H9 (cell line): ENCODE data around the gene BPIFB6. TPM values are rescaled to one million over a fixed set of nuclear protein-coding genes. Genes with fewer than 3 reads are reported as not detected.

ENCODE experiments used
- DNase-seq: peaks from one replicate; pipeline ENCODE4 v3.0.0-alpha.2; 2017
- H2AFZ ChIP-seq: one replicate; pipeline ENCODE4 v1.6.1; 2013; ENCODE audit warnings: mild to moderate bottlenecking, low read length, control low read depth, moderate library complexity
- H2AK5ac ChIP-seq: 2 replicates; pipeline ENCODE4 v1.6.1; 2013; ENCODE audit warnings: low read length, control low read depth, mixed read lengths; ENCODE audit not compliant: insufficient read length
- H2BK120ac ChIP-seq: one replicate; pipeline ENCODE4 v1.6.1; 2013; ENCODE audit warnings: low read depth, mild to moderate bottlenecking, low read length, control low read depth, inconsistent platforms; ENCODE audit not compliant: poor library complexity, severe bottlenecking
- H2BK12ac ChIP-seq: 2 replicates; pipeline ENCODE4 v1.6.1; 2013; ENCODE audit warnings: low read length, control low read depth, mixed read lengths, low read depth; ENCODE audit not compliant: insufficient read length
- H2BK15ac ChIP-seq: 2 replicates; pipeline ENCODE4 v1.6.1; 2013; ENCODE audit warnings: low read depth, low read length, control low read depth
- H2BK20ac ChIP-seq: one replicate; pipeline ENCODE4 v1.6.1; 2013; ENCODE audit warnings: low read depth, mild to moderate bottlenecking, low read length, control low read depth, inconsistent platforms; ENCODE audit not compliant: poor library complexity, severe bottlenecking
- H2BK5ac ChIP-seq: 2 replicates; pipeline ENCODE4 v1.6.1; 2013; ENCODE audit warnings: low read length, control low read depth, mixed read lengths; ENCODE audit not compliant: insufficient read length
- H3K14ac ChIP-seq: 2 replicates; pipeline ENCODE4 v1.6.1; 2013; ENCODE audit warnings: low read length, control low read depth; ENCODE audit not compliant: insufficient read depth
- H3K18ac ChIP-seq: 2 replicates; pipeline ENCODE4 v1.6.1; 2013; ENCODE audit warnings: low read depth, mild to moderate bottlenecking, mixed read lengths, low read length, control low read depth; ENCODE audit not compliant: insufficient read length
- H3K23ac ChIP-seq: 2 replicates; pipeline ENCODE4 v1.6.1; 2013; ENCODE audit warnings: low read length, control low read depth, mixed read lengths, low read depth; ENCODE audit not compliant: insufficient read length
- H3K23me2 ChIP-seq: 2 replicates; pipeline ENCODE4 v1.6.1; 2013; ENCODE audit warnings: low read depth, mild to moderate bottlenecking, mixed read lengths, low read length, control low read depth; ENCODE audit not compliant: insufficient read length, poor library complexity, severe bottlenecking
- H3K27ac ChIP-seq: 2 replicates; pipeline ENCODE4 v1.5.1; 2013; ENCODE audit warnings: low read length, control low read depth, mixed read lengths, low read depth; ENCODE audit not compliant: insufficient read length
- H3K27me3 ChIP-seq: 2 replicates; pipeline ENCODE4 v1.6.1; 2013; ENCODE audit warnings: low read length, control low read depth, inconsistent platforms; ENCODE audit not compliant: insufficient read depth
- H3K4ac ChIP-seq: 2 replicates; pipeline ENCODE4 v1.6.1; 2013; ENCODE audit warnings: low read depth, mild to moderate bottlenecking, control low read depth, inconsistent platforms, low read length, moderate library complexity
- H3K4me1 ChIP-seq: 2 replicates; pipeline ENCODE4 v1.6.1; 2013; ENCODE audit warnings: low read length, control low read depth, inconsistent platforms; ENCODE audit not compliant: insufficient read depth
- H3K4me2 ChIP-seq: 2 replicates; pipeline ENCODE4 v1.6.1; 2013; ENCODE audit warnings: low read length, control low read depth, mixed read lengths; ENCODE audit not compliant: insufficient read length, insufficient read depth
- H3K56ac ChIP-seq: 2 replicates; pipeline ENCODE4 v1.6.1; 2013; ENCODE audit warnings: low read depth, mild to moderate bottlenecking, mixed read lengths, low read length, control low read depth; ENCODE audit not compliant: insufficient read length
- H3K79me1 ChIP-seq: 2 replicates; pipeline ENCODE4 v1.6.1; 2013; ENCODE audit warnings: low read depth, mild to moderate bottlenecking, moderate library complexity, low read length, control low read depth, inconsistent platforms; ENCODE audit not compliant: insufficient read depth, poor library complexity, severe bottlenecking
- H3K79me2 ChIP-seq: 2 replicates; pipeline ENCODE4 v1.6.1; 2013; ENCODE audit warnings: low read length, control low read depth, inconsistent platforms; ENCODE audit not compliant: insufficient read depth
- H3K9ac ChIP-seq: 2 replicates; pipeline ENCODE4 v1.6.1; 2013; ENCODE audit warnings: low read length, control low read depth, mixed read lengths; ENCODE audit not compliant: insufficient read length; ENCODE audit errors: extremely low read depth
- H3K9me3 ChIP-seq: one replicate; pipeline ENCODE4 v1.6.1; 2013; ENCODE audit warnings: low read depth, low read length, inconsistent platforms; ENCODE audit not compliant: control insufficient read depth
- H3T11ph ChIP-seq: one replicate; pipeline ENCODE4 v1.6.1; 2013; ENCODE audit warnings: mild to moderate bottlenecking, low read length, control low read depth, inconsistent platforms
- H4K20me1 ChIP-seq: one replicate; pipeline ENCODE4 v1.6.1; 2013; ENCODE audit not compliant: control insufficient read depth, insufficient read length, insufficient read depth
- H4K5ac ChIP-seq: 2 replicates; pipeline ENCODE4 v1.6.1; 2013; ENCODE audit warnings: low read depth, mild to moderate bottlenecking, mixed read lengths, low read length, control low read depth; ENCODE audit not compliant: insufficient read length
- H4K8ac ChIP-seq: replicated peaks from 2 replicates; pipeline ENCODE4 v1.6.1; 2013; ENCODE audit warnings: low read length, control low read depth, mixed read lengths, low read depth; ENCODE audit not compliant: insufficient read length
- H4K91ac ChIP-seq: 2 replicates; pipeline ENCODE4 v1.6.1; 2013; ENCODE audit warnings: low read depth, mild to moderate bottlenecking, moderate library complexity, mixed read lengths, low read length, control low read depth; ENCODE audit not compliant: insufficient read length
- H3K27ac Mint-ChIP-seq, 3 experiments: 2 replicates in 2 of 3; 3 replicates in 1 of 3; pipeline ENCODE4 v1.8.0; 2020 to 2021; ENCODE audit warnings: mixed read lengths in 3 of 3, mild to moderate bottlenecking in 1 of 3, moderate library complexity in 1 of 3
- H3K27me3 Mint-ChIP-seq: 2 replicates; pipeline ENCODE4 v1.8.0; 2021; ENCODE audit warnings: low read depth, mild to moderate bottlenecking, moderate library complexity, mixed read lengths
- H3K36me3 Mint-ChIP-seq, 3 experiments: 2 replicates in 2 of 3; 3 replicates in 1 of 3; pipeline ENCODE4 v1.8.0; 2020 to 2021; ENCODE audit warnings: low read depth in 3 of 3, mixed read lengths in 3 of 3; ENCODE audit not compliant: insufficient read depth in 1 of 3
- H3K4me1 Mint-ChIP-seq, 2 experiments: 2 replicates each; pipeline ENCODE4 v1.8.0; 2020; ENCODE audit warnings: mixed read lengths in 2 of 2
- H3K4me3 Mint-ChIP-seq, 2 experiments: 2 replicates in 1 of 2; 3 replicates in 1 of 2; pipeline ENCODE4 v1.8.0; 2020 to 2021; ENCODE audit warnings: mild to moderate bottlenecking in 2 of 2, mixed read lengths in 2 of 2, moderate library complexity in 1 of 2
- H3K9me3 Mint-ChIP-seq, 2 experiments: 2 replicates in 1 of 2; 3 replicates in 1 of 2; pipeline ENCODE4 v1.8.0; 2020; ENCODE audit warnings: mild to moderate bottlenecking in 2 of 2, mixed read lengths in 2 of 2, moderate library complexity in 1 of 2
- WGBS: extraction: QIAGEN DNeasy Blood & Tissue Kit; methylation state at CpG from one replicate; pipeline ENCODE4 v1.1.7; 2013; ENCODE audit warnings: missing lambda C conversion rate, low lambda C conversion rate, mixed read lengths; ENCODE audit not compliant: insufficient read length; ENCODE audit errors: extremely low coverage; 5-methylcytosine and 5-hydroxymethylcytosine counted together
- total RNA-seq: library from RNA; stranded (reverse); gene quantifications from 2 replicates; pipeline ENCODE4 v1.2.1, GENCODE V29; 2021
- TF ChIP-seq, protein P1 (sequence below): fragments of 200-600 bp; sonication (generic); conservative IDR thresholded peaks from 3 replicates; pipeline ENCODE4 v1.8.0; 2021; ENCODE audit warnings: antibody characterized with exemption, mild to moderate bottlenecking

The BPIFB6 gene
- total RNA-seq, 1 experiment from 2014 or later = not detected

DNA sequence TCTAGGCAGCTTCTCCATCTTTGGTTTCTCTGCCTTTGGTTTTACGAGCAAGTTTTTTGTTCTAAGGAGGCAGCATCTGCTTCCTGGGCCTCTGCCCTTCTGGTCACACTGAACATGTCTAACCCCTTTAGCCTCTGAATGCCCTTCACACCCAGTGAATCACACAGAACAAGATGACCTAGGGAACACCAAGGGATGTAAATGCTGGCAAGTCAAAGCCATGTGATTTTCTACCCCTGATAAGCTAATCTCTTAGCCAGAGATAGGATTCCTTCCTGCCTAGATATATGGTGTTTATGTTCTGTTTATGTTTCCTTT lies 7.2 kb upstream of the BPIFB6 start:
- no peak overlapping the region for H2BK12ac ChIP-seq
- H3K4me1 Mint-ChIP-seq = peaks cover 2 to 3% of the 10 kb centered on the region in 2 experiments; a peak in 3 of 4 replicates
- H2BK20ac ChIP-seq = no peak overlapping the region
- no peaks in the 10 kb centered on the region for H3K4me1 ChIP-seq
- H4K91ac ChIP-seq = no peak overlapping the region
- H3T11ph ChIP-seq = no peak overlapping the region
- no peak overlapping the region for H3K4me2 ChIP-seq
- no peak overlapping the region for H3K14ac ChIP-seq
- no peak overlapping the region for H2BK120ac ChIP-seq
- H2AK5ac ChIP-seq = no peak overlapping the region
- H4K8ac ChIP-seq = no peak overlapping the region
- no peaks in the 10 kb centered on the region for H3K79me2 ChIP-seq
- TF ChIP-seq, protein P1, sequence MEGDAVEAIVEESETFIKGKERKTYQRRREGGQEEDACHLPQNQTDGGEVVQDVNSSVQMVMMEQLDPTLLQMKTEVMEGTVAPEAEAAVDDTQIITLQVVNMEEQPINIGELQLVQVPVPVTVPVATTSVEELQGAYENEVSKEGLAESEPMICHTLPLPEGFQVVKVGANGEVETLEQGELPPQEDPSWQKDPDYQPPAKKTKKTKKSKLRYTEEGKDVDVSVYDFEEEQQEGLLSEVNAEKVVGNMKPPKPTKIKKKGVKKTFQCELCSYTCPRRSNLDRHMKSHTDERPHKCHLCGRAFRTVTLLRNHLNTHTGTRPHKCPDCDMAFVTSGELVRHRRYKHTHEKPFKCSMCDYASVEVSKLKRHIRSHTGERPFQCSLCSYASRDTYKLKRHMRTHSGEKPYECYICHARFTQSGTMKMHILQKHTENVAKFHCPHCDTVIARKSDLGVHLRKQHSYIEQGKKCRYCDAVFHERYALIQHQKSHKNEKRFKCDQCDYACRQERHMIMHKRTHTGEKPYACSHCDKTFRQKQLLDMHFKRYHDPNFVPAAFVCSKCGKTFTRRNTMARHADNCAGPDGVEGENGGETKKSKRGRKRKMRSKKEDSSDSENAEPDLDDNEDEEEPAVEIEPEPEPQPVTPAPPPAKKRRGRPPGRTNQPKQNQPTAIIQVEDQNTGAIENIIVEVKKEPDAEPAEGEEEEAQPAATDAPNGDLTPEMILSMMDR = no peak
- H3K27me3 ChIP-seq = no peaks in the 10 kb centered on the region
- H3K9ac ChIP-seq = no peak overlapping the region
- H3K9me3 ChIP-seq = no peaks in the 10 kb centered on the region
- no peak overlapping the region for H3K4ac ChIP-seq
- no peak overlapping the region for H2AFZ ChIP-seq
- no peaks in the 10 kb centered on the region for H3K23me2 ChIP-seq
- no peak overlapping the region for H3K18ac ChIP-seq
- H3K36me3 Mint-ChIP-seq = no peaks in the 10 kb centered on the region
- H3K9me3 Mint-ChIP-seq = no peaks in the 10 kb centered on the region
- H3K4me3 Mint-ChIP-seq = no peak overlapping the region
- H3K79me1 ChIP-seq = no peaks in the 10 kb centered on the region
- no peak overlapping the region for H2BK5ac ChIP-seq
- no peak for DNase-seq
- H4K5ac ChIP-seq = no peak overlapping the region
- H3K56ac ChIP-seq = no peak overlapping the region
- H3K27me3 Mint-ChIP-seq = peaks cover 6% of the 10 kb centered on the region
- H3K23ac ChIP-seq = no peak overlapping the region
- H2BK15ac ChIP-seq = no peak overlapping the region
- H3K27ac ChIP-seq = no peak overlapping the region
- H4K20me1 ChIP-seq = no peaks in the 10 kb centered on the region
- WGBS = no CpG with 5 or more reads among the region's 1 CpG
- H3K27ac Mint-ChIP-seq = no peak overlapping the region
